HEK293T (cell line): ENCODE results near the gene KCNK4.

Experiments
- ARNT ChIP-seq: fragments of 450-650 bp; IDR thresholded peaks from 2 replicates; pipeline ENCODE4 v1.6.1; 2017; ENCODE audit warnings: mild to moderate bottlenecking
- BHLHE40 ChIP-seq: fragments of 450-650 bp; IDR thresholded peaks from 2 replicates; pipeline ENCODE4 v1.6.1; 2016; ENCODE audit warnings: mild to moderate bottlenecking, moderate library complexity, borderline replicate concordance
- FOXA1 ChIP-seq: fragments of 450-650 bp; IDR thresholded peaks from 2 replicates; pipeline ENCODE4 v1.6.1; 2016; ENCODE audit warnings: mild to moderate bottlenecking
- FOXM1 ChIP-seq: fragments of 450-650 bp; IDR thresholded peaks from 2 replicates; pipeline ENCODE4 v1.6.1; 2017; ENCODE audit warnings: mild to moderate bottlenecking, borderline replicate concordance
- HDGF ChIP-seq: fragments of 450-650 bp; IDR thresholded peaks from 2 replicates; pipeline ENCODE4 v1.6.1; 2017; ENCODE audit warnings: antibody characterized with exemption, borderline replicate concordance
- L3MBTL2 ChIP-seq: fragments of 450-650 bp; conservative IDR thresholded peaks from 2 replicates; pipeline ENCODE4 v1.6.1; 2016; ENCODE audit warnings: mild to moderate bottlenecking
- PKNOX1 ChIP-seq: fragments of 450-650 bp; IDR thresholded peaks from 2 replicates; pipeline ENCODE4 v1.6.1; 2016
- SP1 ChIP-seq: fragments of 450-650 bp; IDR thresholded peaks from 2 replicates; pipeline ENCODE4 v1.6.1; 2017
- SUZ12 ChIP-seq: fragments of 450-650 bp; IDR thresholded peaks from 2 replicates; pipeline ENCODE4 v1.6.1; 2016; ENCODE audit warnings: mild to moderate bottlenecking
- ZNF384 ChIP-seq: fragments of 450-650 bp; IDR thresholded peaks from 2 replicates; pipeline ENCODE4 v1.6.1; 2016

- TF ChIP-seq SUZ12 = no peak
- TF ChIP-seq BHLHE40 = no peak
- TF ChIP-seq L3MBTL2 = 0 out of 2 replicates have a peak, but pooled peaks have one; percentile 64
- no peak for TF ChIP-seq SP1
- TF ChIP-seq HDGF = no peak
- TF ChIP-seq FOXM1 = no peak
- no peak for TF ChIP-seq PKNOX1
- TF ChIP-seq FOXA1 = no peak
- no peak for TF ChIP-seq ARNT
- TF ChIP-seq ZNF384 = no peak
Measured at GRCh38 chr11:64284962-64285884, 5.9 kb upstream of the KCNK4 start, which contains the start of gene GPR137.
